Effector CD4-positive, alpha-beta T cell (primary cell): ENCODE measurements around the gene KRTAP12-1.
"Not testable (repeated sequence)": the region's sequence is repeated elsewhere in the genome, so short reads cannot be mapped to it uniquely, and the experiment has no call there.

ENCODE experiments used
- DNase-seq: peaks from one replicate; pipeline ENCODE4 v3.0.0-alpha.2; 2020

Gene KRTAP12-1

GRCh38 chr21:44697172-44697810 lies 15.3 kb upstream of the KRTAP12-1 start, which contains the start of gene KRTAP10-12:
Gene KRTAP10-12, plus strand, starts transcription at chr21:44697172. Its CDS starts 30 bp downstream, at chr21:44697202.
- DNase-seq, result not testable (repeated sequence)

GRCh38 chr21:44696572-44696971 lies 14.6 kb upstream of the KRTAP12-1 start:
- no peak for DNase-seq

GRCh38 chr21:44695641-44696040 lies 13.7 kb upstream of the KRTAP12-1 start:
- DNase-seq, result no peak

GRCh38 chr21:44695184-44695583 lies 13.2 kb upstream of the KRTAP12-1 start:
- no peak for DNase-seq

- no peak for DNase-seq
Observed at GRCh38 chr21:44694776-44695175, 12.8 kb upstream of the KRTAP12-1 start.

GRCh38 chr21:44692798-44693512 lies 11.0 kb upstream of the KRTAP12-1 start:
- no peak for DNase-seq

- DNase-seq, result no peak
Observed at GRCh38 chr21:44691686-44692085, 9.7 kb upstream of the KRTAP12-1 start.

GRCh38 chr21:44689740-44690139 lies 7.8 kb upstream of the KRTAP12-1 start:
- DNase-seq, result not testable (repeated sequence)

GRCh38 chr21:44687671-44688070 lies 5.7 kb upstream of the KRTAP12-1 start:
- DNase-seq, result no peak

GRCh38 chr21:44686843-44687561 lies 5.0 kb upstream of the KRTAP12-1 start:
- DNase-seq, result no peak

GRCh38 chr21:44686000-44686781 lies 4.2 kb upstream of the KRTAP12-1 start:
- DNase-seq, result no peak

- DNase-seq, result not testable (repeated sequence)
Observed at GRCh38 chr21:44685050-44685449, 3.1 kb upstream of the KRTAP12-1 start.

GRCh38 chr21:44684483-44684882 lies 2.5 kb upstream of the KRTAP12-1 start:
- DNase-seq, result no peak

GRCh38 chr21:44684077-44684476 lies 2.1 kb upstream of the KRTAP12-1 start:
- DNase-seq, result no peak

GRCh38 chr21:44682580-44683151 lies 703 bp upstream of the KRTAP12-1 start:
- no peak for DNase-seq

- DNase-seq, result no peak
Observed at GRCh38 chr21:44681152-44681551, 811 bp downstream of the KRTAP12-1 start.

GRCh38 chr21:44677881-44678280 lies 4.1 kb downstream of the KRTAP12-1 start:
- no peak for DNase-seq

GRCh38 chr21:44671911-44672310 lies 10.1 kb downstream of the KRTAP12-1 start:
- DNase-seq, result no peak

- DNase-seq, result no peak
Observed at GRCh38 chr21:44670642-44671432, 11.1 kb downstream of the KRTAP12-1 start.

- DNase-seq, result no peak
Observed at GRCh38 chr21:44667612-44668011, 14.4 kb downstream of the KRTAP12-1 start.
